Measurements from ENCODE around the gene ZNF30.
"Not testable (repeated sequence)": the region's sequence is repeated elsewhere in the genome, so short reads cannot be mapped to it uniquely, and the experiment has no call there.

ZNF30 gene

GRCh38 chr19:34969721-34970120 is 43.0 kb downstream of the ZNF30 start:
- TF ChIP-seq PAX5 (IDR thresholded peaks at IDR 0.05; ENCODE audit: insufficient read depth, low read length, severe bottlenecking): no peak
- TF ChIP-seq SPI1 (IDR thresholded peaks at IDR 0.05; ENCODE audit: low read depth, low read length): no peak
- no peak for TF ChIP-seq TAF1 (IDR thresholded peaks at IDR 0.05; ENCODE audit: low read depth, low read length)
- TF ChIP-seq POLR2AphosphoS5 (IDR thresholded peaks at IDR 0.05; ENCODE audit: low read depth, low read length): no peak
- no peak for TF ChIP-seq POLR2A (IDR thresholded peaks at IDR 0.05; ENCODE audit: low read depth, low read length)
- no peak for TF ChIP-seq POU2F2 (IDR thresholded peaks at IDR 0.05; ENCODE audit: low read depth, low read length)
- no peak for FAIRE-seq
- no peak for DNase-seq (ENCODE audit: insufficient read length, low spot score)

GRCh38 chr19:34970185-34970780 is 43.6 kb downstream of the ZNF30 start:
- FAIRE-seq; DNase-seq (ENCODE audit: insufficient read length, low spot score): not testable (repeated sequence)

GRCh38 chr19:34972163-34972705 is 45.5 kb downstream of the ZNF30 start:
- no peak for TF ChIP-seq PAX5 (IDR thresholded peaks at IDR 0.05; ENCODE audit: insufficient read depth, low read length, severe bottlenecking)
- DNase-seq (ENCODE audit: insufficient read length, low spot score) (no peak), FAIRE-seq (no peak)

GRCh38 chr19:34974646-34975045 is 47.9 kb downstream of the ZNF30 start:
- DNase-seq (ENCODE audit: insufficient read length, low spot score) (no peak), FAIRE-seq (no peak)
- TF ChIP-seq POLR2A (IDR thresholded peaks at IDR 0.05; ENCODE audit: low read depth, low read length) (no peak), POLR2AphosphoS5 (IDR thresholded peaks at IDR 0.05; ENCODE audit: low read depth, low read length) (no peak)

GRCh38 chr19:34975056-34975455 is 48.4 kb downstream of the ZNF30 start:
- DNase-seq (ENCODE audit: insufficient read length, low spot score) (no peak), FAIRE-seq (no peak)
- no peak for TF ChIP-seq POLR2A (IDR thresholded peaks at IDR 0.05; ENCODE audit: low read depth, low read length)
- no peak for TF ChIP-seq POU2F2 (IDR thresholded peaks at IDR 0.05; ENCODE audit: low read depth, low read length)
- TF ChIP-seq PAX5 (IDR thresholded peaks at IDR 0.05; ENCODE audit: insufficient read depth, low read length, severe bottlenecking): no peak
- TF ChIP-seq POLR2AphosphoS5 (IDR thresholded peaks at IDR 0.05; ENCODE audit: low read depth, low read length): no peak
- no peak for TF ChIP-seq TAF1 (IDR thresholded peaks at IDR 0.05; ENCODE audit: low read depth, low read length)
- no peak for TF ChIP-seq SPI1 (IDR thresholded peaks at IDR 0.05; ENCODE audit: low read depth, low read length)

- TF ChIP-seq PAX5 (IDR thresholded peaks at IDR 0.05; ENCODE audit: insufficient read depth, low read length, severe bottlenecking) (no peak), SPI1 (IDR thresholded peaks at IDR 0.05; ENCODE audit: low read depth, low read length) (no peak), POU2F2 (IDR thresholded peaks at IDR 0.05; ENCODE audit: low read depth, low read length) (no peak), POLR2A (IDR thresholded peaks at IDR 0.05; ENCODE audit: low read depth, low read length) (no peak), POLR2AphosphoS5 (IDR thresholded peaks at IDR 0.05; ENCODE audit: low read depth, low read length) (no peak), TAF1 (IDR thresholded peaks at IDR 0.05; ENCODE audit: low read depth, low read length) (no peak)
- DNase-seq (ENCODE audit: insufficient read length, low spot score) (no peak), FAIRE-seq (no peak)
Observed at GRCh38 chr19:34976611-34977010, 49.9 kb downstream of the ZNF30 start.

- FAIRE-seq: no peak
- no peak for TF ChIP-seq SPI1 (IDR thresholded peaks at IDR 0.05; ENCODE audit: low read depth, low read length)
- no peak for TF ChIP-seq PAX5 (IDR thresholded peaks at IDR 0.05; ENCODE audit: insufficient read depth, low read length, severe bottlenecking)
- no peak for TF ChIP-seq POU2F2 (IDR thresholded peaks at IDR 0.05; ENCODE audit: low read depth, low read length)
- no peak for TF ChIP-seq TAF1 (IDR thresholded peaks at IDR 0.05; ENCODE audit: low read depth, low read length)
- no peak for TF ChIP-seq POLR2A (IDR thresholded peaks at IDR 0.05; ENCODE audit: low read depth, low read length)
- no peak for TF ChIP-seq POLR2AphosphoS5 (IDR thresholded peaks at IDR 0.05; ENCODE audit: low read depth, low read length)
- DNase-seq (ENCODE audit: insufficient read length, low spot score): no peak
Observed at GRCh38 chr19:34979819-34980640, 53.3 kb downstream of the ZNF30 start.

GRCh38 chr19:34982275-34982674 is 55.6 kb downstream of the ZNF30 start:
- TF ChIP-seq PAX5 (IDR thresholded peaks at IDR 0.05; ENCODE audit: insufficient read depth, low read length, severe bottlenecking): no peak
- TF ChIP-seq TAF1 (IDR thresholded peaks at IDR 0.05; ENCODE audit: low read depth, low read length): no peak
- no peak for TF ChIP-seq POLR2AphosphoS5 (IDR thresholded peaks at IDR 0.05; ENCODE audit: low read depth, low read length)
- TF ChIP-seq POU2F2 (IDR thresholded peaks at IDR 0.05; ENCODE audit: low read depth, low read length): no peak
- no peak for TF ChIP-seq POLR2A (IDR thresholded peaks at IDR 0.05; ENCODE audit: low read depth, low read length)
- no peak for TF ChIP-seq SPI1 (IDR thresholded peaks at IDR 0.05; ENCODE audit: low read depth, low read length)
- FAIRE-seq: no peak
- DNase-seq (ENCODE audit: insufficient read length, low spot score): no peak

GRCh38 chr19:34983786-34984185 is 57.1 kb downstream of the ZNF30 start:
- FAIRE-seq (no peak), DNase-seq (ENCODE audit: insufficient read length, low spot score) (no peak)
- TF ChIP-seq SPI1 (IDR thresholded peaks at IDR 0.05; ENCODE audit: low read depth, low read length) (no peak), TAF1 (IDR thresholded peaks at IDR 0.05; ENCODE audit: low read depth, low read length) (no peak), POLR2AphosphoS5 (IDR thresholded peaks at IDR 0.05; ENCODE audit: low read depth, low read length) (no peak), POLR2A (IDR thresholded peaks at IDR 0.05; ENCODE audit: low read depth, low read length) (no peak)

GRCh38 chr19:34984287-34984686 is 57.6 kb downstream of the ZNF30 start:
- no peak for FAIRE-seq
- no peak for TF ChIP-seq POLR2AphosphoS5 (IDR thresholded peaks at IDR 0.05; ENCODE audit: low read depth, low read length)
- TF ChIP-seq PAX5 (IDR thresholded peaks at IDR 0.05; ENCODE audit: insufficient read depth, low read length, severe bottlenecking): no peak
- TF ChIP-seq POLR2A (IDR thresholded peaks at IDR 0.05; ENCODE audit: low read depth, low read length): no peak
- no peak for DNase-seq (ENCODE audit: insufficient read length, low spot score)
